BLaER1 treated with 17β-estradiol and CSF1 and Interleukin-3, amounts not matched to agents 10 nM and 100 nM (cell line): ENCODE data around the gene SPACA5B.
A peak's percentile ranks its signal among the peaks of the same experiment; 100 is the strongest.
"Not testable (repeated sequence)": the region's sequence is repeated elsewhere in the genome, so short reads cannot be mapped to it uniquely, and the experiment has no call there.

Experiments
- H3K27ac ChIP-seq, 11 experiments: shearing (Covaris generic); formaldehyde crosslinking; 2 replicates each; pipeline ENCODE4 v1.8.1; 2022
- H3K27me3 ChIP-seq, 11 experiments: shearing (Covaris generic); formaldehyde crosslinking; 2 replicates each; pipeline ENCODE4 v1.8.1; 2022
- H3K36me3 ChIP-seq, 11 experiments: shearing (Covaris generic); formaldehyde crosslinking; 2 replicates each; pipeline ENCODE4 v1.8.1; 2022
- H3K4me1 ChIP-seq, 10 experiments: shearing (Covaris generic); formaldehyde crosslinking; 2 replicates each; pipeline ENCODE4 v1.8.1; 2022
- H3K4me2 ChIP-seq, 11 experiments: shearing (Covaris generic); formaldehyde crosslinking; 2 replicates each; pipeline ENCODE4 v1.8.1; 2022
- H3K4me3 ChIP-seq, 10 experiments: shearing (Covaris generic); formaldehyde crosslinking; 2 replicates each; pipeline ENCODE4 v1.8.1; 2022
- H3K9ac ChIP-seq, 11 experiments: shearing (Covaris generic); formaldehyde crosslinking; 2 replicates each; pipeline ENCODE4 v1.8.1; 2022
- H3K9me3 ChIP-seq, 11 experiments: shearing (Covaris generic); formaldehyde crosslinking; replicated peaks in 1 of 11; 2 replicates each; pipeline ENCODE4 v1.8.1; 2022
- H4K20me1 ChIP-seq, 11 experiments: shearing (Covaris generic); formaldehyde crosslinking; 2 replicates each; pipeline ENCODE4 v1.8.1; 2022
- Cebpa-rat ChIP-seq, 11 experiments: shearing (Covaris generic); IDR thresholded peaks; 2 replicates each; pipeline ENCODE4 v1.8.1; 2022

Gene SPACA5B

DNA sequence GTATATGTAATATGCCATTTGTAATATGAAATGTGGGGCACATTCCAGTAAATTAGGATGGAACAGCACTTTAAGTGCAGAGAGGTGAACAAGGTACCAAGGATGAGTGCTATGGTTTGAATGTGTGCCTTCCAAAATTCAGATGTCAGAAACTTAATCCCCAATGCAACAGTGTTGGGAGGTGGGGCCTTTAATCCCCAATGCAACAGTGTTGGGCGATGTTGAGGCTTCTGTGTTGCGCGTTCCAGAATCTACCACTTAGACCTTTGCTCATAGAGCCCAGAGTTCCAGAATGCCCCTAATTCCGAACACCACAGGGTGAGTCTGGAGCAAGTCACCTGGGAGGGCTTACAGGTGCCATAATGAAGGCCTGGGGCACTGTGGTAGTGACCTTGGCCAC is at the start of gene SPACA5B:
Gene SPACA5B, plus strand, starts transcription at position 301 of the 400 bp plus-strand sequence. Its CDS starts 62 bp downstream, at position 363.
- H3K9ac ChIP-seq = not testable (repeated sequence)

DNA sequence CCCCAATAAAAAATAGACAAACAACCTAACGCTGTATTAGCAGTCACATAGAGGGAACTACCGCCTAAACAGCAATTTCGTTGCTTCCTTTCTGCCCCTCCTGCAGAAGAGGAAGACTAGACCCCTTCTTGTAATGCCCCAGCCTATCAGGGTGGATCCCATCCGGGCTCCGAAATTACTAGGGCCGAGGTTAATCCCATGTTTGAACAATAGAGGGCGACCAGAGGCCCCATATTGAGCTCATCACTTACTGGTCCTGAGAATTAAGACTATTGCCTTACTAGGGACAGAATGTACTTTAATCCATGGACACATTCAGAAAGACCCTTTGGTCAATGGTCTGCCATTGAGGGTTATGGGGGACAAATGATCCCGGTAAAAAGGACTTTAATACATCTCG is 47.2 kb upstream of the SPACA5B start:
- no peak overlapping the region for H3K27ac ChIP-seq

More for the DNA sequence above, at the start of gene SPACA5B:
- not testable (repeated sequence) for H3K4me1 ChIP-seq, H3K4me3 ChIP-seq, H3K27ac ChIP-seq, H3K36me3 ChIP-seq, H3K9me3 ChIP-seq, H4K20me1 ChIP-seq, H3K4me2 ChIP-seq
- H3K27me3 ChIP-seq = peaks cover 0 to 15% (median 5%) of the 10 kb centered on the region in 11 experiments; a peak in 9 of 22 replicates

DNA sequence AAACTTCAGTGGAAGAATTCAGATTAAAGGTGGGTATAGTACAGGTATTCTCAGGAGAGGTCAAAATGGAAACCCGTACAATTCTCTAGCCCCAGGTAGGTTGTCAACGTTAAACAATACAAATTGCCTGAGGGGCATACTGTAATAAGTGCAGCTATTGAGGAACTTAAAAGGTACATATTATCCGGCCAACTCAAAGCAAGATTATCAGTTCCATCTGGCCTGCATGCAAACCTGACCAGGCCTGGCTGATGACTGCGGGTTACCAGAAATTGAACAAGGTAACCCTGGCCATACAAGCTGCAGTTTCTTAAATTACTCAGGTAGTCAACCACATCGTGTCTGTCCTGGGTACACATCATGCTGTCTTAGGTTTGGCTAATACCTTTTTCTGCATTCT is 46.7 kb upstream of the SPACA5B start:
- Histone ChIP-seq H3K27me3 (peaks cover 42 to 97% (median 88%) of the 10 kb centered on the region in 11 experiments), H3K4me3 (no peak overlapping the region), H4K20me1 (peaks cover 0 to 5% (median 0%) of the 10 kb centered on the region in 11 experiments; a peak in 1 of 22 replicates), H3K27ac (no peak overlapping the region), H3K36me3 (no peaks in the 10 kb centered on the region), H3K4me1 (no peaks in the 10 kb centered on the region), H3K9me3 (no peaks in the 10 kb centered on the region), H3K9ac (no peak overlapping the region), H3K4me2 (no peak overlapping the region)
- TF ChIP-seq Cebpa-rat (IDR thresholded peaks at IDR 0.05) = no peak

More for the DNA sequence above, 47.2 kb upstream of the SPACA5B start:
- H3K36me3 ChIP-seq = no peaks in the 10 kb centered on the region
- peaks cover 40 to 95% (median 83%) of the 10 kb centered on the region in 11 experiments for H3K27me3 ChIP-seq
- peaks cover 0 to 5% (median 0%) of the 10 kb centered on the region in 11 experiments; a peak in 1 of 22 replicates for H4K20me1 ChIP-seq
- no peaks in the 10 kb centered on the region for H3K4me1 ChIP-seq
- no peaks in the 10 kb centered on the region for H3K9me3 ChIP-seq
- no peak overlapping the region for H3K9ac ChIP-seq
- TF ChIP-seq Cebpa-rat (IDR thresholded peaks at IDR 0.05) = no peak
- no peak overlapping the region for H3K4me3 ChIP-seq
- 0 out of 22 replicates have a peak overlapping the region, but pooled peaks of 1 of the 11 experiments have one; percentile 11 for H3K4me2 ChIP-seq

DNA sequence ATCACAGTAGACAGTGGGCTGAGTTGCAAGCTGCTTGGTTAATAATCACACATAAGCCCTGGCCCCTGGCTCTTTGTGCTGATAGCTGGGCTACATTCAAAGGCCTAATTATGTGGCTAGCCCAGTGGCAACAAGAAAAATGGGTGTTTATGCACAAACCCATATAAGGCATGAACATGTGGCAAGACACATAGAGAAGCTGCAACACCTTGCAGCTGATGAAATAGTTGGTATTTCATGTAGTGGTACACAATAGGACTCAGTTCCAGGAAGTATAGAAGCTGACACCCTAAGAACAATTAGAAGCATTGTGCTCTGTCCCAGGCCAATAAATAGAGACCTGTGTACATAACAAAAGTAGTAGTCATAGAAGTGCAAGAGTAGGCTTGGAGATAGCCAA is 44.3 kb upstream of the SPACA5B start:
- no peak for TF ChIP-seq Cebpa-rat (IDR thresholded peaks at IDR 0.05)
- no peak overlapping the region for H3K27ac ChIP-seq
- no peaks in the 10 kb centered on the region for H3K4me1 ChIP-seq
- peaks cover 49 to 100% (median 97%) of the 10 kb centered on the region in 11 experiments for H3K27me3 ChIP-seq
- H3K36me3 ChIP-seq = no peaks in the 10 kb centered on the region
- H4K20me1 ChIP-seq = peaks cover 0 to 5% (median 0%) of the 10 kb centered on the region in 11 experiments; a peak in 1 of 22 replicates
- H3K4me3 ChIP-seq = no peak overlapping the region
- H3K9me3 ChIP-seq = no peaks in the 10 kb centered on the region
- no peak overlapping the region for H3K4me2 ChIP-seq
- H3K9ac ChIP-seq = no peak overlapping the region

DNA sequence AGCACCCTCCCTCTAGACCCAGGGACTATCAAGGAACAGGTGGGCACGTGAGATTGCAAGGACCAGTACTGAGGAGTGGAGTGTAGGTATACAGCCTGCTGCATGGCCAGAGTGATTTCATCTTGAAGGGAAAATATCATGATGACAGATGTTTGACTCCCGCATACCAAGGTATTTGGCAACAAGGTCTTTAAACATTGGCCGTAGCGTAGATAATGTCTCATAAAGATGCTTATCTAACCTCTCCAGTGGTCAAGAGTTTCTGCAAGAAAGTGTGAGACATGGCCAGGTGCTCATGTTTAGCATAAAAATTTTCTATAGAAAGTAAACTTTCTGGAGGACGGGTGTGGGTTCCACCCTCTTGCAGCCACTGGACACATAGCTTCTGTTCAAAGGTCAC is 40.3 kb upstream of the SPACA5B start:
- Histone ChIP-seq H3K27ac (no peak overlapping the region), H3K4me2 (no peak overlapping the region), H3K9ac (no peak overlapping the region), H3K27me3 (peaks cover 34 to 81% (median 78%) of the 10 kb centered on the region in 11 experiments), H3K36me3 (no peaks in the 10 kb centered on the region), H4K20me1 (peaks cover 0 to 5% (median 0%) of the 10 kb centered on the region in 11 experiments; a peak in 1 of 22 replicates), H3K4me1 (no peaks in the 10 kb centered on the region), H3K4me3 (no peak overlapping the region), H3K9me3 (no peaks in the 10 kb centered on the region)
- no peak for TF ChIP-seq Cebpa-rat (IDR thresholded peaks at IDR 0.05)

DNA sequence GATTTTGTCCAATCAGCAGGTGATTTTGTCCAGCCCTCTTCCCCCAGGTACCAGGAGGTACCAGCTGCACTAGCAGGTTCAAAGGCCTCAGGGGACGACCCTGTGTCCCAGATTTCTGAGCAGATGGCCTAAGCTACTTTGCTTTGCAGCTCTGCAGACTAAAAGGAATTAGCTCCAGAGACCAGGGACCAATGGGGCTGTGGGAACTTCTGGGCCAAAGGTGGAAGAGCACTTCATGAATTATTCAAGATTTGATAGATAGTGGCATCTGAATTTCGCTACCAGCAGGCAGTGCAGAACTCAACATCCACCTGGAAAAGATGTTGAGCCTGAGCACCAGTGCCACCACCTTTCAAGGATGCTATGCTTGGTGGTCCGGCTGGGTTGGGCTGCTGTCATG is 37.9 kb upstream of the SPACA5B start:
- not testable (repeated sequence) for H4K20me1 ChIP-seq, H3K36me3 ChIP-seq, H3K4me2 ChIP-seq, H3K9ac ChIP-seq, H3K4me1 ChIP-seq, H3K4me3 ChIP-seq, H3K27ac ChIP-seq, H3K9me3 ChIP-seq
- peaks cover 22 to 72% (median 66%) of the 10 kb centered on the region in 11 experiments for H3K27me3 ChIP-seq

DNA sequence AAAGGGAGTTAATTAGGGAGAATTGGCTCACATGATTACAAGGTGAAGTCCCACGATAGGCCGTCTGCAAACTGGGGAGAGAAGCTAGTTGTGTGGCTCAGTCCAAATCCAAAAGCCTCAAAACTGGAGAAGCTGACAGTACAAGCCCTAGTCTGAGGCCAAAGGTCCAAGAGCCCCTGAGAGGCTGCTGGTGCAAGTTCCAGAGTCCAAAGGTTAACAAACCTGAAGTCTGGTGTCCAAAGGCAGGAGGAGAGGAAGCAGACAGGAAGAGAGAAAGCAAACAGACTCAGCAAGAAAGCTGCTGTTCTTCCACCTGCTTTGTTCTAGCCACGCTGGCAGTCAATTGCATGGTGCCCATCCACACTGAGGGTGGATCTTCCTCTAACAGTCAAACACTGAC is 29.0 kb upstream of the SPACA5B start:
- H3K4me3 ChIP-seq = no peak overlapping the region
- H4K20me1 ChIP-seq = no peaks in the 10 kb centered on the region
- H3K27me3 ChIP-seq = peaks cover 27 to 71% (median 61%) of the 10 kb centered on the region in 11 experiments; a peak in 21 of 22 replicates
- no peaks in the 10 kb centered on the region for H3K36me3 ChIP-seq
- TF ChIP-seq Cebpa-rat (IDR thresholded peaks at IDR 0.05) = no peak
- H3K4me1 ChIP-seq = no peaks in the 10 kb centered on the region
- H3K4me2 ChIP-seq = no peak overlapping the region
- H3K27ac ChIP-seq = no peak overlapping the region
- H3K9ac ChIP-seq = no peak overlapping the region
- peaks cover 0 to 32% (median 5%) of the 10 kb centered on the region in 11 experiments; a peak in 7 of 22 replicates for H3K9me3 ChIP-seq

DNA sequence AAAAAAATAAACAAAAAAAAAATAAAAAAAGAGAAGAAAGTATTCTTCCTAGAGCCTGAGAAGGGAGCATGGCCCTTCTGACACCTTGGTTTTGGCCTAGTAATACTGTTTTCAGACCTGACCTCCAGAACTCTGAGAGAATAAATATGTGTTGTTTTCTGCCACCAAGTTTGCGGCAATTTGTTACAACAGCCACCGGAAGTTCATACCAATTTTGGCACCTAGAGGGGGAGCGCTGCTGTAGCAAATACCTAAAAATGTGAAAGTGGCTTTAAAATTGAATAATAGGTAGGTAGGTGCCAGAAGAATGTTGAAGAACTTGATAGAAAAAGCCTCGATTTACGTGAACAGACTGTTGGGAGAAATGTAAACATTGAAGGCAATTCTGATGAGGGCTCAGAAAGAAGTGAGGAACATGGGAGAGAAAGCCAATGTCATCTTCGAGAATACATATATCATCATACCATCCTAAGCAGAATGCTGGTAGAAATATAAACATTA is 27.5 kb upstream of the SPACA5B start:
- Histone ChIP-seq H3K4me3 (no peak overlapping the region), H4K20me1 (no peaks in the 10 kb centered on the region), H3K36me3 (no peaks in the 10 kb centered on the region), H3K27ac (no peak overlapping the region), H3K4me2 (no peak overlapping the region), H3K9me3 (peaks cover 3 to 36% (median 7%) of the 10 kb centered on the region in 11 experiments; a peak in 16 of 22 replicates), H3K4me1 (no peaks in the 10 kb centered on the region), H3K9ac (no peak overlapping the region), H3K27me3 (peaks cover 23 to 66% (median 55%) of the 10 kb centered on the region in 11 experiments; a peak in 18 of 22 replicates)
- no peak for TF ChIP-seq Cebpa-rat (IDR thresholded peaks at IDR 0.05)

DNA sequence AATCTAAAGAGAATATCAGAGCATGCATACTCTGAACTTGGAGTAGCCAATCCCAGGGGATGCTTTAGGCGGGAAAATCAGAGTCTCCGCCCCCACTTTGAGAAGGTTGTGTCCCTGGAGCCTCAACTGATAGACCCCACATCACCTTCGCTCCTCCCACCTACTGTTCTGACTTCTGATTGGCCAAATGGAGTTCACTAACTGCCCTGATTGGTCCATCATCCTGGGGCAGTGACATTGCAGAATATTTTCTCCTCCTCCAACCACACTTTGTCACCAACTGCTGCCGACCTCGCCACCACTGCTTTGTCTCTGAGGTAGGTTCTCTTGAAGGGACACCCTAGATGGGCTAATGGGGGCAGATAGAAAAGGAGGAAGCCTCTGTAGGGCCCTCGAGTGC is 22.7 kb upstream of the SPACA5B start:
- Histone ChIP-seq H3K27me3 (peaks cover 36 to 75% (median 56%) of the 10 kb centered on the region in 11 experiments), H3K9me3 (peaks cover 7 to 21% (median 12%) of the 10 kb centered on the region in 11 experiments; a peak in 16 of 22 replicates), H3K27ac (no peak overlapping the region), H3K4me3 (no peak overlapping the region), H3K4me2 (no peak overlapping the region), H3K36me3 (no peaks in the 10 kb centered on the region), H3K4me1 (no peaks in the 10 kb centered on the region), H4K20me1 (no peaks in the 10 kb centered on the region), H3K9ac (no peak overlapping the region)
- TF ChIP-seq Cebpa-rat (IDR thresholded peaks at IDR 0.05) = no peak

DNA sequence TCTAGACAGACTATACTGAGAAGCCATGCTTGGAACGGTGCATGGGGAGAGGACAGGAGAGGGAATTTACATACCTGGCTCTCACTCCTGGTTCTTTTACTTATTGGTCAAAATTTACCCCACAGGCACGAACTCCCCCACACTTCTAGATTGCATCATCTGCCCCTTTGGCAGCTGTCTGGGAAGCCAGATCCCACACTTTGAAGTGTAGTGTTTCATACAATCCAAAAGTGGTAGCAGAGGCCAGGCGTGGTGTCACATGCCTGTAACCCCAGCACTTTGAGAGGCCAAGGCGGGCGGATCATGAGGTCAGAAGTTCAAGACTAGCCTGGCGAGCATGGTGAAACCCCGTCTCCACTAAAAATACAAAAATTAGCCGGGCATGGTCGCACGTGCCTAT is 5.1 kb upstream of the SPACA5B start:
- not testable (repeated sequence) for H3K36me3 ChIP-seq, H3K4me2 ChIP-seq, H3K9me3 ChIP-seq, H4K20me1 ChIP-seq, H3K4me3 ChIP-seq, H3K9ac ChIP-seq, H3K27ac ChIP-seq, H3K4me1 ChIP-seq
- H3K27me3 ChIP-seq = peaks cover 0 to 60% (median 43%) of the 10 kb centered on the region in 11 experiments; a peak in 17 of 22 replicates

DNA sequence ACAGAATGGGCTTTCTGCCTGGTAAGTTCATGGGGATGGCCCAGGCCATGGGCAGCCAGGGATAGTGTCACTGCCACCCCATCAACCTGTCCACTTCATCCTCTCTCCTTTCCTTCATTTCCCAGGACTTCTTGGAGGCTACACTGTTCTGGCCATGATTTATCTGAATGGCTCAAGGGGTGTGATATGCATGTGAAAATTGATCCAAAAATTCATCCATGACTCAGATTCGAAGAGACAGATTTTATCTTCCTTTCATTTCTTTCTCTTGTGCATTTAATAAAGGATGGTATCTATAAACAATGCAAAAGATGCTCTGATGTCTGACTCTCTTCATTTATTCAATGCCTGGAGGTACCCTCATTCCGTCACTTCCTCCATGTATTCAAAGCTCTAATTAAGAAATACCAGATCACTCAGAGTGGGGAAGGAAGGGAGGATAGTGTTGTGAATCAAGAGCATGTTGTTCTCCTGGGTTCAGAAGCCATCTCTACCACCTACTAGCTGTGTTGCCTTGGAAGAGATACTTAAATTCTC is 1.9 kb downstream of the SPACA5B start:
- not testable (repeated sequence) for H3K36me3 ChIP-seq, H3K4me3 ChIP-seq, H3K9ac ChIP-seq, H4K20me1 ChIP-seq, H3K27ac ChIP-seq, H3K4me2 ChIP-seq, H3K27me3 ChIP-seq, H3K9me3 ChIP-seq, H3K4me1 ChIP-seq

DNA sequence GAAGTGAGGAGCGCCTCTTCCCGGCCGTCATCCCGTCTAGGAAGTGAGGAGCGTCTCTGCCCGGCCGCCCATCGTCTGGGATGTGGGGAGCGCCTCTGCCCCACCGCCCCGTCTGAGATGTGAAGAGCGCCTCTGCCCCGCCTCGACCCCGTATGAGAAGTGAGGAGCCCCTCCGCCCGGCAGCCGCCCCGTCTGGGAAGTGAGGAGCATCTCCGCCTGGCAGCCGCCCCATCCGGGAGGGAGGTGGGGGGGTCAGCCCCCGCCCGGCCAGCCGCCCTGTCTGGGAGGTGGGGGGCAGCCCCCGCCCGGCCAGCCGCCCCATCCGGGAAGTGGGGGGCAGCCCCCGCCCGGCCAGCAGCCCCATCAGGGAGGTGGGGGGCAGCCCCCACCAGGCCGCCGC is 8.7 kb downstream of the SPACA5B start:
- H3K36me3 ChIP-seq, H3K9ac ChIP-seq, H3K27ac ChIP-seq, H4K20me1 ChIP-seq, H3K4me2 ChIP-seq, H3K4me1 ChIP-seq, H3K4me3 ChIP-seq: not testable (repeated sequence)
- H3K27me3 ChIP-seq = peaks cover 0 to 15% (median 11%) of the 10 kb centered on the region in 11 experiments; a peak in 16 of 22 replicates
- H3K9me3 ChIP-seq = peaks cover 5 to 10% (median 8%) of the 10 kb centered on the region in 11 experiments; a peak in 19 of 22 replicates

DNA sequence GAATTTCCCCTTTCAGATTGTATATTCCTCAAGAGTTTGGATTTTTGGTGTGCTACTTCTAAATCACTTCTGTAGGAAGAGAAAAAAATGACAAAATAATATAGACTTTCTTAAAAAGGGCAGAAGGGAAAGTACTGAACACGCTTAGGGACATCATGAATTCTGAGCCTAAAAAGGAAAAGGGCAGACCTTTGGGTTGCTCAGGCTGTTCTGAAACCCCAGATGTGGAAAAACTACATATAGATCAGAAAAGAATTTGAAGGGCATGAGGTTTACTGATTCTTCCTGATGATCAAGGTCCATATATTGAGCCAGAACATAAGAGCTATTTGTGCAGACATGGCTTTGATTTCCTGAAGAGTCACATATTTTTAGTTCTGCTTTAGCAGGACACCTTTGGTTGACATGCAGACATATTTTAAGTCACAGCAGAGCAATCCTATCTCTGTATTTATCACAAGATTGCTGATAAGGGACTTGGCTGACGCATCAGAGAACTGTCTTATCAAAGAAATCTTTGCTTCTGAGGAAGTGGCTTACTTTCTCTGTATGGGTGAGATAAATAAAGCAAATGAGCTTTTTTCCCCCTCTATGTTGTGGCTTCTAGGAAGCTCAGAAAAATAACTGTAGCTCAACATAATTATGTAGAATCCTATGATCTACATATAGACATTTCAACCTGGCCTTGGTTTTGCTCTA is 11.5 kb downstream of the SPACA5B start:
- not testable (repeated sequence) for H3K36me3 ChIP-seq, H3K27ac ChIP-seq, H3K4me3 ChIP-seq, H3K9ac ChIP-seq, H3K4me1 ChIP-seq, H3K4me2 ChIP-seq, H4K20me1 ChIP-seq
- peaks cover 5 to 10% (median 8%) of the 10 kb centered on the region in 11 experiments; a peak in 19 of 22 replicates for H3K9me3 ChIP-seq
- peaks cover 11 to 44% (median 37%) of the 10 kb centered on the region in 11 experiments; a peak in 21 of 22 replicates for H3K27me3 ChIP-seq
